Measurements from ENCODE around the gene POU3F4.

Gene POU3F4

DNA sequence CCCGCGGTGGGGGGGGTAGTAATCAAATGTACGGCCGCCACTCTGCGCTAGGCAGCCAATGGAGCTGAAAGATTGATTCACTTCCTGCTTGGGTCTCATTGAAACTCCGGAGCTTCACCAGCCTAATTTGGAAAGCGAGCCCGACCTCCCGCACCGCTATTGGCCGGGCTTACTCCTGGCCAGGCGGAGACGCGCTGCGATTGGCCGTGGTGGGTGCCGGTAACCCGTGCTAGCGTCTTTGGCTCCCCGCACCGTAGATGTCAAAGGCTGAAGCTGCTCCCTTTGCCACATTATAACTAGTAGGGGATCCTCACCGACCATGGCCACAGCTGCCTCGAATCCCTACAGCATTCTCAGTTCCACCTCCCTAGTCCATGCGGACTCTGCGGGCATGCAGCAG lies at the start of gene POU3F4:
Gene POU3F4 (plus strand): TSS at position 285 of the 400 bp plus-strand sequence. CDS start 35 bp downstream, at position 320.
- no peak within 1 kb of the TSS for H3K27ac ChIP-seq
- no peak for DNase-seq (ENCODE audit: low read depth, low spot score)

- DNase-seq (ENCODE audit: low read depth, low spot score) = no peak
- no peak overlapping the region for H3K27ac ChIP-seq
Observed at GRCh38 chrX:83469551-83469950, 38.5 kb upstream of the POU3F4 start.

DNA sequence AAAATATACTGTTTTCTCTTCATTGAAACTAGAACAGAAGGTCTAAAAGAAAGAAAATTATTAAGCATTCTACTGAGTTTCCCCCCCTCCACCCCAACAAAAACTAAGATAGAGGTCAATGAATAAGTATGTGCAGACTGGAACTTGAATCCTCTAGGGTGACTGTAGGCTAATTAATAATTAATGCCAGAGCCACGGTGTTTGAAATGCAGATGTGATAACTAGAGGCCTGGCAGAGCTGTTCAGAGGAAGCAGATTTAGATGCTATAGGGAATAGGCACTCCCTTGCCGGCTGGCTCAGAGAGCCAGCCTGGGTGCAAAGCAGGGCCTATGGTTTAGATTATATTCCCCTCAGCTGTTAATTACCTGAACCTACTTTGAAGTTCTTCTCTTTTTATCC lies 12.2 kb upstream of the POU3F4 start:
- H3K27ac ChIP-seq = no peak overlapping the region

GRCh38 chrX:83501003-83501402 lies 7.1 kb upstream of the POU3F4 start:
- no peak for DNase-seq (ENCODE audit: low read depth, low spot score)
- H3K27ac ChIP-seq = no peak overlapping the region

More for the DNA sequence above, 12.2 kb upstream of the POU3F4 start:
- no peak for DNase-seq (ENCODE audit: low read depth, low spot score)

GRCh38 chrX:83501530-83501929 lies 6.6 kb upstream of the POU3F4 start:
- no peak overlapping the region for H3K27ac ChIP-seq
- no peak for DNase-seq (ENCODE audit: low read depth, low spot score)

- DNase-seq (ENCODE audit: low read depth, low spot score) = no peak
- H3K27ac ChIP-seq = no peak overlapping the region
Observed at GRCh38 chrX:83504721-83505479, 3.2 kb upstream of the POU3F4 start.

DNA sequence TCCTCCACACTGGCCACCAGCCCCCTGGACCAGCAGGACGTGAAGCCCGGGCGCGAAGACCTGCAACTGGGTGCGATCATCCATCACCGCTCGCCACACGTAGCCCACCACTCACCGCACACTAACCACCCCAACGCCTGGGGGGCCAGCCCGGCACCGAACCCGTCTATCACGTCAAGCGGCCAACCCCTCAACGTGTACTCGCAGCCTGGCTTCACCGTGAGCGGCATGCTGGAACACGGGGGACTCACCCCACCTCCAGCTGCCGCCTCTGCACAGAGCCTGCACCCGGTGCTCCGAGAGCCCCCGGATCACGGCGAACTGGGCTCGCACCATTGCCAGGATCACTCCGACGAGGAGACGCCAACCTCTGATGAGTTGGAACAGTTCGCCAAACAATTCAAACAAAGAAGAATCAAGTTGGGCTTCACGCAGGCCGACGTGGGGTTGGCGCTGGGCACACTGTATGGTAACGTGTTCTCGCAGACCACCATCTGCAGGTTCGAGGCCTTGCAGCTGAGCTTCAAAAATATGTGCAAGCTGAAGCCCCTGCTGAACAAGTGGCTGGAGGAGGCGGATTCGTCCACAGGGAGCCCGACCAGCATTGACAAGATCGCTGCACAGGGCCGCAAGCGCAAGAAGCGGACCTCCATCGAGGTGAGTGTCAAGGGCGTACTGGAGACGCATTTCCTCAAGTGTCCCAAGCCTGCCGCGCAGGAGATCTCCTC lies 600 bp downstream of the POU3F4 start:
- no peak overlapping the region for H3K27ac ChIP-seq
- DNase-seq (ENCODE audit: low read depth, low spot score) = no peak

- H3K27ac ChIP-seq = no peak overlapping the region
- no peak for DNase-seq (ENCODE audit: low read depth, low spot score)
Observed at GRCh38 chrX:83509254-83509801, 1.2 kb downstream of the POU3F4 start.

GRCh38 chrX:83510510-83511062 lies 2.5 kb downstream of the POU3F4 start:
- H3K27ac ChIP-seq = no peak overlapping the region
- no peak for DNase-seq (ENCODE audit: low read depth, low spot score)

DNA sequence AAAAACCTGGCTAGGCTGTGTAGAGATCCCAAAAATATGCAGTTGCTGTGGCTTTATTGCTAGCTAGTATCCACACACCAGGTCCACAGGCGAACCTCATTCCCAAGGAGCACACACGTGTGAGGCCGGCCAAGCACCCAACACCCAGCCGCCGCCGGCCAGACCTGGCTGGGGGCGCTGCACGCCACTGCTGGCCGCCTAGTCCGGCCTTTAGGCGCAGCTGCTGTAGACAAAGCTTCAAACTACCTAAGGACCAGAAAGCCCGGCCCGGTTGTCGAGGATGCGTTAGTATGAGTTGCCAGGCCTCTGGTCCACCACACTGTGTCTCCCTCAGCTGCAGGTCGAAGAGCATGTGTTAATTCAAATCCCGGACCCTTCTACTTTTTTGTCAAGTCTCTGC lies 3.1 kb downstream of the POU3F4 start:
- no peak overlapping the region for H3K27ac ChIP-seq
- no peak for DNase-seq (ENCODE audit: low read depth, low spot score)

- no peak for DNase-seq (ENCODE audit: low read depth, low spot score)
- no peak overlapping the region for H3K27ac ChIP-seq
Observed at GRCh38 chrX:83512111-83512510, 4.0 kb downstream of the POU3F4 start.

GRCh38 chrX:83516597-83516996 lies 8.5 kb downstream of the POU3F4 start:
- DNase-seq (ENCODE audit: low read depth, low spot score) = no peak
- H3K27ac ChIP-seq = no peak overlapping the region

- no peak for DNase-seq (ENCODE audit: low read depth, low spot score)
- no peak overlapping the region for H3K27ac ChIP-seq
Observed at GRCh38 chrX:83521905-83522304, 13.8 kb downstream of the POU3F4 start.

DNA sequence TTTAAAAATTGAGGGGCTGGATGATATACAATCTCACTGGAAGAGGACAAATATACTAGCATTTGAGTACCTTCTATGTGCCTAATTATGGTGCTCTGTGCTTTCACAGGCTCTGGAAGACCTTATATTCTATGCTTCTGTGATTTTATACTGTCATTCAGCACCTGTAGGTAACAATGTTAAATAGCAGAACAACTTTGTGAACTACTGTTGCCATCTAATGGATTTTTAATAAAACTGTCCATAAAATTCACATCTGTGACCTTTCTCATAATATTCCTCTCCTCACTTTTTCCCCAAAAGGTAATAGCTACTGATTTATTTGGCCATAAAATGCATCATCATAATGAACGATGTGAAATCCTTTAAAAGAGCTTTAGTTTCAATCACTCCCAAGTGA lies 21.9 kb downstream of the POU3F4 start:
- H3K27ac ChIP-seq = no peak overlapping the region
- DNase-seq (ENCODE audit: low read depth, low spot score) = no peak

- DNase-seq (ENCODE audit: low read depth, low spot score) = no peak
- no peak overlapping the region for H3K27ac ChIP-seq
Observed at GRCh38 chrX:83535417-83536196, 27.5 kb downstream of the POU3F4 start.
